HG02970 (cell line): ENCODE results near the gene CCR5AS.
"Not testable (repeated sequence)": the region's sequence is repeated elsewhere in the genome, so short reads cannot be mapped to it uniquely, and the experiment has no call there.

Experiments
- ATAC-seq: cut with Tn5 transposase; IDR thresholded peaks from one replicate; pipeline ENCODE4 v1.9.1; 2021; ENCODE audit warnings: mild to moderate bottlenecking, moderate library complexity, moderate number of reproducible peaks; ENCODE audit not compliant: unreplicated experiment, low FRiP score

The CCR5AS gene

GRCh38 chr3:46429671-46430070, 22.8 kb upstream of the CCR5AS start:
- ATAC-seq: no peak

- ATAC-seq: no peak
Measured at GRCh38 chr3:46429250-46429649, 22.4 kb upstream of the CCR5AS start.

GRCh38 chr3:46427916-46428833, 21.3 kb upstream of the CCR5AS start:
- no peak for ATAC-seq

- not testable (repeated sequence) for ATAC-seq
Measured at GRCh38 chr3:46427404-46427803, 20.5 kb upstream of the CCR5AS start.

GRCh38 chr3:46426476-46426875, 19.6 kb upstream of the CCR5AS start:
- ATAC-seq: not testable (repeated sequence)

- no peak for ATAC-seq
Measured at GRCh38 chr3:46423588-46423987, 16.7 kb upstream of the CCR5AS start.

- ATAC-seq: no peak
Measured at GRCh38 chr3:46422617-46423016, 15.8 kb upstream of the CCR5AS start.

- ATAC-seq: no peak
Measured at GRCh38 chr3:46420931-46421330, 14.1 kb upstream of the CCR5AS start.

GRCh38 chr3:46419816-46420215, 12.9 kb upstream of the CCR5AS start:
- ATAC-seq: no peak

- no peak for ATAC-seq
Measured at GRCh38 chr3:46417841-46418611, 11.2 kb upstream of the CCR5AS start.

- ATAC-seq: no peak
Measured at GRCh38 chr3:46416811-46417510, 10.1 kb upstream of the CCR5AS start.

- no peak for ATAC-seq
Measured at GRCh38 chr3:46416125-46416810, 9.4 kb upstream of the CCR5AS start.

GRCh38 chr3:46414739-46415138, 7.9 kb upstream of the CCR5AS start:
- ATAC-seq: no peak

- no peak for ATAC-seq
Measured at GRCh38 chr3:46413951-46414350, 7.1 kb upstream of the CCR5AS start.

- no peak for ATAC-seq
Measured at GRCh38 chr3:46412786-46413298, 6.0 kb upstream of the CCR5AS start.

GRCh38 chr3:46411271-46411670, 4.4 kb upstream of the CCR5AS start:
- no peak for ATAC-seq

- no peak for ATAC-seq
Measured at GRCh38 chr3:46410669-46411068, 3.8 kb upstream of the CCR5AS start.

GRCh38 chr3:46409739-46410489, 3.0 kb upstream of the CCR5AS start:
- ATAC-seq: no peak

- ATAC-seq: no peak
Measured at GRCh38 chr3:46408853-46409252, 2.0 kb upstream of the CCR5AS start.
